GM06990 (cell line): Measurements from ENCODE around the gene OR8G1.

Experiments
- DNase-seq: peaks from one replicate; pipeline ENCODE4 v3.0.0-alpha.2; 2011; ENCODE audit not compliant: insufficient read length; ENCODE audit errors: extremely low read depth
- H3K27me3 ChIP-seq: replicated peaks from 2 replicates; pipeline ENCODE4 v1.6.0; 2011; ENCODE audit warnings: low read length; ENCODE audit not compliant: control insufficient read depth, insufficient read depth
- H3K36me3 ChIP-seq: 2 replicates; pipeline ENCODE4 v1.5.1; 2011; ENCODE audit warnings: low read length; ENCODE audit not compliant: control insufficient read depth, insufficient read depth
- H3K4me3 ChIP-seq: replicated peaks from 2 replicates; pipeline ENCODE4 v1.5.1; 2011; ENCODE audit warnings: low read depth, mild to moderate bottlenecking, control low read depth, low read length
- TF ChIP-seq, protein P1 (sequence below): IDR thresholded peaks from 2 replicates; pipeline ENCODE4 v1.5.1; 2011; ENCODE audit warnings: low read length, control low read depth, mild to moderate bottlenecking, inconsistent platforms; ENCODE audit not compliant: insufficient read depth, poor library complexity, severe bottlenecking

Gene OR8G1

GRCh38 chr11:124240621-124241397 lies at the start of gene OR8G1:
Gene OR8G1, plus strand, starts transcription at chr11:124241095. Its CDS starts 8,581 bp downstream, at chr11:124249676.
- Histone ChIP-seq H3K36me3 (no peaks in the 10 kb centered on the region), H3K4me3 (no peak within 1 kb of the TSS), H3K27me3 (no peaks in the 10 kb centered on the region)
- TF ChIP-seq, protein P1, sequence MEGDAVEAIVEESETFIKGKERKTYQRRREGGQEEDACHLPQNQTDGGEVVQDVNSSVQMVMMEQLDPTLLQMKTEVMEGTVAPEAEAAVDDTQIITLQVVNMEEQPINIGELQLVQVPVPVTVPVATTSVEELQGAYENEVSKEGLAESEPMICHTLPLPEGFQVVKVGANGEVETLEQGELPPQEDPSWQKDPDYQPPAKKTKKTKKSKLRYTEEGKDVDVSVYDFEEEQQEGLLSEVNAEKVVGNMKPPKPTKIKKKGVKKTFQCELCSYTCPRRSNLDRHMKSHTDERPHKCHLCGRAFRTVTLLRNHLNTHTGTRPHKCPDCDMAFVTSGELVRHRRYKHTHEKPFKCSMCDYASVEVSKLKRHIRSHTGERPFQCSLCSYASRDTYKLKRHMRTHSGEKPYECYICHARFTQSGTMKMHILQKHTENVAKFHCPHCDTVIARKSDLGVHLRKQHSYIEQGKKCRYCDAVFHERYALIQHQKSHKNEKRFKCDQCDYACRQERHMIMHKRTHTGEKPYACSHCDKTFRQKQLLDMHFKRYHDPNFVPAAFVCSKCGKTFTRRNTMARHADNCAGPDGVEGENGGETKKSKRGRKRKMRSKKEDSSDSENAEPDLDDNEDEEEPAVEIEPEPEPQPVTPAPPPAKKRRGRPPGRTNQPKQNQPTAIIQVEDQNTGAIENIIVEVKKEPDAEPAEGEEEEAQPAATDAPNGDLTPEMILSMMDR = no peak
- DNase-seq = no peak

DNA sequence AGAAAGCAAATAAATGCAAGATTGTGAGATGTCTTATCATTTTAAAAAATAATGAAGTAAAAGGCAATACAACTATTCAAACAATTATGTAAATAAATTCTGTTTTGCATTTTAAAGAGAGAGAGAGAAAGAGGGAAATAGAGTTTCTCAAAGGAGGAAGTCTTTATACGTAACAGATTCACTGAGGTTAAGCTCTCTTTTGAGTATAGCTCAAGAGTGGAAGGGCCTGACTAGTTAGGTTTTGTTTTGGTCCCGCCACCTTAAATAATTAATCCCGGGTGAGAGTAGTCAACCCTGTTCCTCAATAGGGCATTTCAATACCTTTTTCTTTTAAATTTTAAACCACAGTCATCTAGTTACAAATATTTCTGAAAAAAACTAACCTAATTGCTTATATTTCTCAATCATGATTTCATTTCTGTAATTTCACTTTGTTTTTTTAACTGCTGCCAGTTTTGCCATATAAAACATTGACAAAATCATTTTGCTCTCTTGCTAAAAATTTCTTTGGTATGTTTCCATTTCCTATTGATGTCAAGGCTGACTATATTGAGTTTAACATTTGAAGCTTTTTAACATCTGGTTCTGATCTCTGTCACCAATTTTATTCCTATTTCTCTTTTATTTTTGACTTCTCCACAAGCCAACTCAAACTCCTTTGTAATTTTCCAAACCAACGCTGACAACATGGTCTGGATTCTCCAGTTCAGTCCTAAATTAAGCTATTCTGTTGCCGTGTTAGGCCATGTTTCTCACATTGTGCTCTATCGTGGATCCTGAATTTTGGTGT lies 47.5 kb upstream of the OR8G1 start:
- H3K36me3 ChIP-seq = no peaks in the 10 kb centered on the region
- TF ChIP-seq, protein P1 = no peak
- H3K27me3 ChIP-seq = peaks cover 1% of the 10 kb centered on the region
- DNase-seq = no peak
- no peak overlapping the region for H3K4me3 ChIP-seq

- Histone ChIP-seq H3K4me3 (no peak overlapping the region), H3K36me3 (no peaks in the 10 kb centered on the region), H3K27me3 (peaks cover 1% of the 10 kb centered on the region)
- TF ChIP-seq, protein P1 = no peak
- no peak for DNase-seq
Observed at GRCh38 chr11:124194293-124195188, 46.4 kb upstream of the OR8G1 start.

GRCh38 chr11:124195189-124195734 lies 45.6 kb upstream of the OR8G1 start:
- Histone ChIP-seq H3K27me3 (peaks cover 1% of the 10 kb centered on the region), H3K36me3 (no peaks in the 10 kb centered on the region), H3K4me3 (no peak overlapping the region)
- no peak for DNase-seq
- TF ChIP-seq, protein P1 = peak; percentile 82

DNA sequence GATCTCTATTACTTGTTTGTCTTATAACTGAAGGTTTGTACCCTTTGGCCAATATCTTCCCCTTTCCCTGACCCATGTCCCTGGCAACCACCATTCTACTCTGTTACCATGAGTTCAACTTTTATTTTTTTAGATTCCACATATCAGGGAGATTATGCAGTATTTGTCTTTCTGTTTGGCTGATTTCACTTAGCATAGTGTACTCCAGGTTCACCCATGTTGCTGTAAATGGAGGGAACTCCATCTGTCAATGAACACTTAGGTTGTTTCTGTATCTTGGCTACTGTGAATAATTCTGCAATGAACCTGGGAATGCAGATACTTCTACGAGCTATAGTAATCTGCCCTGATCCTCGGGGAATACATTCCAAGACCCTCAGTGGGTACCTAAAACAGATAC lies 42.9 kb upstream of the OR8G1 start:
- TF ChIP-seq, protein P1 = no peak
- Histone ChIP-seq H3K4me3 (no peak overlapping the region), H3K27me3 (peaks cover 1% of the 10 kb centered on the region), H3K36me3 (no peaks in the 10 kb centered on the region)
- DNase-seq = no peak
